Measurements from ENCODE around the gene FAAP100.

- no peak for TF ChIP-seq CTCF (IDR thresholded peaks at IDR 0.05)
- TF ChIP-seq EP300 (IDR thresholded peaks at IDR 0.05) = no peak
Measured at GRCh38 chr17:81491181-81491581, 61.0 kb downstream of the FAAP100 start.

Measured in tibial nerve (tissue), 4 donors.